HCT116 (cell line): ENCODE results near the gene AXL. TPM values are rescaled to one million over a fixed set of nuclear protein-coding genes. Genes with fewer than 3 reads are reported as not detected.
A peak's percentile ranks its signal among the peaks of the same experiment; 100 is the strongest.

Experiments used
- ATAC-seq: fragments of 200-7000 bp; cut with Tn5 transposase; 2 replicates; pipeline ENCODE4 v1.9.1; 2020; ENCODE audit warnings: mild to moderate bottlenecking, moderate library complexity
- BruUV-seq: library from RNA; stranded (reverse); fragments of 400-500 nt; replicated peaks from 2 replicates; lab custom pipeline; 2021; lab: Mats Ljungman, UMichigan
- CTCF ChIA-PET: fragments of 300-600 bp; sonication (Branson Sonifier 250); formaldehyde crosslinking; loops from one replicate; lab custom pipeline; 2021; ENCODE audit warnings: antibody characterized with exemption; lab: Charles Lee
- POLR2A ChIA-PET: fragments of 300-600, 350-600 bp; sonication (Branson Sonifier 250); formaldehyde crosslinking; loops from one replicate; lab custom pipeline; 2021; ENCODE audit warnings: antibody characterized with exemption; lab: Charles Lee
- RAD21 ChIA-PET, 2 experiments: fragments of 300-600 bp; sonication (Branson Sonifier 250); formaldehyde crosslinking; loops; one replicate each; lab custom pipeline; 2023; ENCODE audit warnings: low total read pairs in 2 of 2; ENCODE audit not compliant: uncharacterized antibody in 2 of 2, unreplicated experiment in 2 of 2, low non-redundant PET in 1 of 2; lab: Charles Lee
- DNase-seq: peaks from one replicate; pipeline ENCODE4 v3.0.0-alpha.2; 2010; ENCODE audit warnings: low read depth, low spot score
- H2AFZ ChIP-seq: fragments of 200-600 bp; shearing (Covaris generic), sonication (generic); 2 replicates; pipeline ENCODE4 v1.6.1; 2017; ENCODE audit warnings: low read depth, mixed run types, mixed read lengths, antibody characterized with exemption, low read length; ENCODE audit not compliant: poor library complexity, severe bottlenecking
- H3K27ac ChIP-seq: 2 replicates; pipeline ENCODE4 v1.5.1; 2012; ENCODE audit warnings: low read depth, low read length
- H3K27me3 ChIP-seq: fragments of 200-600 bp; sonication (generic); 2 replicates; pipeline ENCODE4 v1.6.1; 2016; ENCODE audit warnings: mixed run types, low read length, mixed read lengths; ENCODE audit not compliant: insufficient read depth
- H3K36me3 ChIP-seq, 2 experiments: fragments of 200-500 bp in 1 of 2; fragments of 200-600 bp in 1 of 2; sonication (Bioruptor generic) in 1 of 2; sonication (generic) in 1 of 2; 2 replicates each; pipeline versions ENCODE4 v1.5.1 to v1.6.1; 2014 to 2016; ENCODE audit warnings: low read length in 2 of 2, inconsistent platforms in 1 of 2, mixed read lengths in 1 of 2, mixed run types in 1 of 2; ENCODE audit not compliant: insufficient read depth in 2 of 2, control insufficient read depth in 1 of 2
- H3K4me1 ChIP-seq, 2 experiments: fragments of 200-600 bp in 1 of 2; sonication (generic) in 1 of 2; 2 replicates each; pipeline versions ENCODE4 v1.5.1 to v1.6.1; 2012 to 2017; ENCODE audit warnings: low read length in 2 of 2, inconsistent platforms in 1 of 2, mild to moderate bottlenecking in 1 of 2, mixed read lengths in 1 of 2, mixed run types in 1 of 2, moderate library complexity in 1 of 2; ENCODE audit not compliant: insufficient read depth in 2 of 2, control insufficient read depth in 1 of 2
- H3K4me2 ChIP-seq: fragments of 200-600 bp; sonication (generic); 2 replicates; pipeline ENCODE4 v1.6.1; 2017; ENCODE audit warnings: mixed run types, low read length, mixed read lengths
- H3K4me3 ChIP-seq, 2 experiments: fragments of 200-600 bp in 1 of 2; sonication (generic) in 1 of 2; replicated peaks in 1 of 2; 2 replicates each; pipeline ENCODE4 v1.5.1; 2011 to 2016; ENCODE audit warnings: low read length in 2 of 2, control low read depth in 1 of 2, low read depth in 1 of 2, mild to moderate bottlenecking in 1 of 2, mixed read lengths in 1 of 2, mixed run types in 1 of 2
- H3K79me2 ChIP-seq: fragments of 200-600 bp; sonication (generic); 2 replicates; pipeline ENCODE4 v1.6.1; 2017; ENCODE audit warnings: mild to moderate bottlenecking, mixed run types, low read length, moderate library complexity, mixed read lengths; ENCODE audit not compliant: insufficient read depth
- H3K9ac ChIP-seq: fragments of 200-600 bp; sonication (generic); 2 replicates; pipeline ENCODE4 v1.6.1; 2016; ENCODE audit warnings: low read length, mixed read lengths
- H3K9me2 ChIP-seq: fragments of 200-600 bp; sonication (generic), shearing (Covaris generic); 2 replicates; pipeline ENCODE4 v1.6.1; 2017; ENCODE audit warnings: mixed run types, mild to moderate bottlenecking, moderate library complexity; ENCODE audit not compliant: insufficient read depth
- H3K9me3 ChIP-seq, 2 experiments: fragments of 200-500 bp in 1 of 2; fragments of 200-600 bp in 1 of 2; sonication (Bioruptor generic) in 1 of 2; sonication (generic) in 1 of 2; 2 replicates each; pipeline ENCODE4 v1.6.1; 2014 to 2017; ENCODE audit warnings: low read length in 2 of 2, mixed read lengths in 2 of 2, inconsistent platforms in 1 of 2, low read depth in 1 of 2, mild to moderate bottlenecking in 1 of 2, mixed run types in 1 of 2, moderate library complexity in 1 of 2; ENCODE audit not compliant: control insufficient read depth in 1 of 2, insufficient read depth in 1 of 2
- H4K20me1 ChIP-seq: fragments of 200-600 bp; sonication (generic), shearing (Covaris generic); 2 replicates; pipeline ENCODE4 v1.6.1; 2017; ENCODE audit warnings: mixed run types, mild to moderate bottlenecking, moderate library complexity; ENCODE audit not compliant: insufficient read depth
- ATF3 ChIP-seq: IDR thresholded peaks from 2 replicates; pipeline ENCODE4 v1.6.1; 2012
- ELF1 ChIP-seq: IDR thresholded peaks from 2 replicates; pipeline ENCODE4 v1.6.1; 2012; ENCODE audit warnings: low read depth, borderline replicate concordance
- FOSL1 ChIP-seq: IDR thresholded peaks from 2 replicates; pipeline ENCODE4 v1.6.1; 2012; ENCODE audit warnings: low read depth
- MAX ChIP-seq: IDR thresholded peaks from 2 replicates; pipeline ENCODE4 v1.6.1; 2012
- RAD21 ChIP-seq: IDR thresholded peaks from 2 replicates; pipeline ENCODE4 v1.6.1; 2012; ENCODE audit warnings: low read depth, mild to moderate bottlenecking
- REST ChIP-seq: IDR thresholded peaks from 2 replicates; pipeline ENCODE4 v1.6.1; 2012; ENCODE audit warnings: low read depth
- SP1 ChIP-seq: IDR thresholded peaks from 2 replicates; pipeline ENCODE4 v1.6.1; 2012; ENCODE audit warnings: low read depth
- ZNF274 ChIP-seq: fragments of 200-500 bp; sonication (Bioruptor generic); IDR thresholded peaks from 2 replicates; pipeline ENCODE4 v1.6.1; 2014; ENCODE audit warnings: mild to moderate bottlenecking, low read depth, low read length, inconsistent platforms
- intact Hi-C: fragments of 100-400 bp; cut with micrococcal nuclease; formaldehyde crosslinking; loops from 2 replicates; pipeline ENCODE4 v1.10.0; 2022
- total RNA-seq: library from RNA; stranded (reverse); gene quantifications from one replicate; pipeline ENCODE4 v1.2.1, GENCODE V29; 2021; ENCODE audit not compliant: unreplicated experiment
- TF ChIP-seq, protein P1 (sequence below): IDR thresholded peaks from 2 replicates; pipeline ENCODE4 v1.6.1; 2011; ENCODE audit warnings: mild to moderate bottlenecking, low read length, moderate library complexity; ENCODE audit not compliant: insufficient replicate concordance; ENCODE audit errors: extremely low read depth

AXL gene
- total RNA-seq, 1 experiment from 2014 or later = 47.4 TPM

GRCh38 chr19:41224632-41225031 is 5.6 kb downstream of the AXL start:
- H2AFZ ChIP-seq = no peak overlapping the region
- DNase-seq (no peak), ATAC-seq (no peak)
- H3K27ac ChIP-seq = peak overlapping the region; percentile 98
- no peaks in the 10 kb centered on the region for H3K9me2 ChIP-seq
- peaks cover 66 to 98% of the 10 kb centered on the region in 2 experiments for H3K4me1 ChIP-seq
- intact Hi-C loops = loop anchor here (5.0 kb wide), 1 partner anchor 38 kb away; the partner anchor contains the start of gene HNRNPUL1
- H3K36me3 ChIP-seq = peaks cover 0 to 25% of the 10 kb centered on the region in 2 experiments; a peak in 1 of 4 replicates
- H3K9ac ChIP-seq = peak overlapping the region; percentile 73
- TF ChIP-seq ELF1 (no peak), FOSL1 (no peak), ATF3 (no peak), RAD21 (no peak), MAX (no peak), ZNF274 (no peak), SP1 (no peak), REST (no peak)
- TF ChIP-seq, protein P1, sequence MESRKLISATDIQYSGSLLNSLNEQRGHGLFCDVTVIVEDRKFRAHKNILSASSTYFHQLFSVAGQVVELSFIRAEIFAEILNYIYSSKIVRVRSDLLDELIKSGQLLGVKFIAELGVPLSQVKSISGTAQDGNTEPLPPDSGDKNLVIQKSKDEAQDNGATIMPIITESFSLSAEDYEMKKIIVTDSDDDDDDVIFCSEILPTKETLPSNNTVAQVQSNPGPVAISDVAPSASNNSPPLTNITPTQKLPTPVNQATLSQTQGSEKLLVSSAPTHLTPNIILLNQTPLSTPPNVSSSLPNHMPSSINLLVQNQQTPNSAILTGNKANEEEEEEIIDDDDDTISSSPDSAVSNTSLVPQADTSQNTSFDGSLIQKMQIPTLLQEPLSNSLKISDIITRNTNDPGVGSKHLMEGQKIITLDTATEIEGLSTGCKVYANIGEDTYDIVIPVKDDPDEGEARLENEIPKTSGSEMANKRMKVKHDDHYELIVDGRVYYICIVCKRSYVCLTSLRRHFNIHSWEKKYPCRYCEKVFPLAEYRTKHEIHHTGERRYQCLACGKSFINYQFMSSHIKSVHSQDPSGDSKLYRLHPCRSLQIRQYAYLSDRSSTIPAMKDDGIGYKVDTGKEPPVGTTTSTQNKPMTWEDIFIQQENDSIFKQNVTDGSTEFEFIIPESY = no peak
- no peaks in the 10 kb centered on the region for H4K20me1 ChIP-seq
- H3K27me3 ChIP-seq = no peaks in the 10 kb centered on the region
- H3K4me2 ChIP-seq = peak overlapping the region; percentile 98
- RAD21 ChIA-PET = no interaction called here
- H3K9me3 ChIP-seq = no peaks in the 10 kb centered on the region
- no TSS peak for BruUV-seq
- POLR2A ChIA-PET = interaction anchor here (1.2 to 2.2 kb wide), 2 partner anchors 10 to 38 kb away, joined by 3 to 7 read pairs; no protein-coding TSS in a partner anchor
- CTCF ChIA-PET = no interaction called here
- peaks cover 45% of the 10 kb centered on the region for H3K79me2 ChIP-seq
- no peak overlapping the region for H3K4me3 ChIP-seq
